ENCODE measurements around the gene ADGRG4. TPM values are rescaled to one million over a fixed set of nuclear protein-coding genes. Genes with fewer than 3 reads are reported as not detected.

ADGRG4 gene
- total and polyA plus RNA-seq, 2 donors (not counting 1 experiment from before 2014, with no cell fraction given), result not detected

GRCh38 chrX:136295380-136295779, 5.4 kb upstream of the ADGRG4 start:
- no peak for TF ChIP-seq EZH2 (IDR thresholded peaks at IDR 0.05; ENCODE audit: borderline replicate concordance, insufficient read depth, low read depth, low read length, poor library complexity, severe bottlenecking)
- no peak overlapping the region for H3K4me2 ChIP-seq (replicated peaks; ENCODE audit: low read depth, low read length, poor library complexity, severe bottlenecking)
- DNase-seq (no peak), ATAC-seq (ENCODE audit: low read depth) (no peak)
- no peak overlapping the region for H3K4me3 ChIP-seq (ENCODE audit: control extremely low read depth in 1 of 5, extremely low read depth in 1 of 5, insufficient read depth in 1 of 5, low read depth in 2 of 5, low read length in 4 of 5)
- H3K4me1 Mint-ChIP-seq, result no peaks in the 10 kb centered on the region
- no peak overlapping the region for H3K27ac ChIP-seq (ENCODE audit: low read length in 2 of 2)
- CTCF ChIA-PET, result no interaction called here
- intact Hi-C loops (cut with micrococcal nuclease), result no loop called here
- no peaks in the 10 kb centered on the region for H4K20me1 ChIP-seq (ENCODE audit: control insufficient read depth, insufficient read depth, low read length, poor library complexity, severe bottlenecking)
- no peaks in the 10 kb centered on the region for H3K79me2 ChIP-seq (ENCODE audit: control insufficient read depth, insufficient read depth, low read length)
- H3K4me3 Mint-ChIP-seq, result no peak overlapping the region
- H3K36me3 ChIP-seq (replicated peaks in 1 of 2; ENCODE audit: control extremely low read depth in 1 of 2, control insufficient read depth in 1 of 2, extremely low read depth in 1 of 2, insufficient read depth in 2 of 2, low read length in 1 of 2), result no peaks in the 10 kb centered on the region
- H3K4me1 ChIP-seq (ENCODE audit: control insufficient read depth in 2 of 2, insufficient read depth in 2 of 2, low read length in 2 of 2), result no peaks in the 10 kb centered on the region
- no peaks in the 10 kb centered on the region for H3K9me3 Mint-ChIP-seq (ENCODE audit: insufficient read depth)
- H3K27ac Mint-ChIP-seq, result no peak overlapping the region
- H3K9ac ChIP-seq (ENCODE audit: low read length), result no peak overlapping the region
- H2AFZ ChIP-seq (ENCODE audit: insufficient read depth, low read depth, low read length, poor library complexity, severe bottlenecking), result no peak overlapping the region
- POLR2A ChIA-PET, result no interaction called here
- WGBS (ENCODE audit: insufficient coverage), result 100% methylated on average over 2 of the region's 8 CpGs
- H3K27me3 ChIP-seq (replicated peaks in 1 of 4; ENCODE audit: control extremely low read depth in 1 of 4, control insufficient read depth in 3 of 4, insufficient read depth in 4 of 4, low read length in 3 of 4), result no peaks in the 10 kb centered on the region
- H3K9me3 ChIP-seq (ENCODE audit: control extremely low read depth in 1 of 3, control insufficient read depth in 2 of 3, insufficient read depth in 1 of 3, low read length in 2 of 3), result no peaks in the 10 kb centered on the region
- no peaks in the 10 kb centered on the region for H3K27me3 Mint-ChIP-seq

GRCh38 chrX:136303041-136303440, 2.3 kb downstream of the ADGRG4 start:
- H3K27me3 Mint-ChIP-seq, result peaks cover 7% of the 10 kb centered on the region
- ATAC-seq (ENCODE audit: low read depth) (no peak), DNase-seq (no peak)
- no peak overlapping the region for H3K27ac Mint-ChIP-seq
- no CpG with 5 or more reads among the region's 3 CpGs for WGBS (ENCODE audit: insufficient coverage)
- no peak overlapping the region for H3K4me3 Mint-ChIP-seq
- Histone ChIP-seq H3K79me2 (ENCODE audit: control insufficient read depth, insufficient read depth, low read length) (no peaks in the 10 kb centered on the region), H3K27ac (ENCODE audit: low read length in 2 of 2) (no peak overlapping the region), H3K9ac (ENCODE audit: low read length) (no peak overlapping the region), H3K4me1 (ENCODE audit: control insufficient read depth in 2 of 2, insufficient read depth in 2 of 2, low read length in 2 of 2) (no peaks in the 10 kb centered on the region), H2AFZ (ENCODE audit: insufficient read depth, low read depth, low read length, poor library complexity, severe bottlenecking) (no peak overlapping the region), H3K36me3 (replicated peaks in 1 of 2; ENCODE audit: control extremely low read depth in 1 of 2, control insufficient read depth in 1 of 2, extremely low read depth in 1 of 2, insufficient read depth in 2 of 2, low read length in 1 of 2) (no peaks in the 10 kb centered on the region), H3K9me3 (ENCODE audit: control extremely low read depth in 1 of 3, control insufficient read depth in 2 of 3, insufficient read depth in 1 of 3, low read length in 2 of 3) (no peaks in the 10 kb centered on the region), H3K4me3 (ENCODE audit: control extremely low read depth in 1 of 5, extremely low read depth in 1 of 5, insufficient read depth in 1 of 5, low read depth in 2 of 5, low read length in 4 of 5) (no peak overlapping the region), H4K20me1 (ENCODE audit: control insufficient read depth, insufficient read depth, low read length, poor library complexity, severe bottlenecking) (no peaks in the 10 kb centered on the region), H3K27me3 (replicated peaks in 1 of 4; ENCODE audit: control extremely low read depth in 1 of 4, control insufficient read depth in 3 of 4, insufficient read depth in 4 of 4, low read length in 3 of 4) (no peaks in the 10 kb centered on the region), H3K4me2 (replicated peaks; ENCODE audit: low read depth, low read length, poor library complexity, severe bottlenecking) (no peak overlapping the region)
- H3K4me1 Mint-ChIP-seq, result no peaks in the 10 kb centered on the region
- CTCF ChIA-PET, result no interaction called here
- H3K9me3 Mint-ChIP-seq (ENCODE audit: insufficient read depth), result no peaks in the 10 kb centered on the region
- intact Hi-C loops (cut with micrococcal nuclease), result no loop called here
- no peak for TF ChIP-seq CTCF (IDR thresholded peaks at IDR 0.05)
- TF ChIP-seq EZH2 (IDR thresholded peaks at IDR 0.05; ENCODE audit: borderline replicate concordance, insufficient read depth, low read depth, low read length, poor library complexity, severe bottlenecking), result no peak
- POLR2A ChIA-PET, result no interaction called here

Data from B cell (primary cell).